Measurements from ENCODE around the gene ELP4.

The ELP4 gene

GRCh38 chr11:31770011-31770700 is 260.6 kb downstream of the ELP4 start:
- no peak for DNase-seq (ENCODE audit: low read depth, low spot score)

GRCh38 chr11:31772412-31772811 is 262.8 kb downstream of the ELP4 start:
- no peak for DNase-seq (ENCODE audit: low read depth, low spot score)

GRCh38 chr11:31779374-31779791 is 269.8 kb downstream of the ELP4 start:
- no peak for DNase-seq (ENCODE audit: low read depth, low spot score)

- no peak for DNase-seq (ENCODE audit: low read depth, low spot score)
These were observed 270.5 kb downstream of the ELP4 start for GRCh38 chr11:31780078-31780477.

- DNase-seq (ENCODE audit: low read depth, low spot score), result no peak
These were observed 271.0 kb downstream of the ELP4 start for GRCh38 chr11:31780480-31780971.

- DNase-seq (ENCODE audit: low read depth, low spot score), result no peak
These were observed 272.7 kb downstream of the ELP4 start for GRCh38 chr11:31782257-31782656.

- DNase-seq (ENCODE audit: low read depth, low spot score), result no peak
These were observed 273.7 kb downstream of the ELP4 start for GRCh38 chr11:31783252-31783651.

- DNase-seq (ENCODE audit: low read depth, low spot score), result no peak
These were observed 275.0 kb downstream of the ELP4 start for GRCh38 chr11:31784611-31785010.

GRCh38 chr11:31786996-31787685 is 277.6 kb downstream of the ELP4 start:
- no peak for DNase-seq (ENCODE audit: low read depth, low spot score)

GRCh38 chr11:31788085-31788484 is 278.5 kb downstream of the ELP4 start:
- DNase-seq (ENCODE audit: low read depth, low spot score), result no peak

GRCh38 chr11:31790649-31791048 is 281.1 kb downstream of the ELP4 start:
- no peak for DNase-seq (ENCODE audit: low read depth, low spot score)

- DNase-seq (ENCODE audit: low read depth, low spot score), result no peak
These were observed 282.5 kb downstream of the ELP4 start for GRCh38 chr11:31792036-31792435.

- DNase-seq (ENCODE audit: low read depth, low spot score), result no peak
These were observed 282.9 kb downstream of the ELP4 start for GRCh38 chr11:31792456-31792855.

GRCh38 chr11:31793264-31793663 is 283.7 kb downstream of the ELP4 start:
- DNase-seq (ENCODE audit: low read depth, low spot score), result no peak

- DNase-seq (ENCODE audit: low read depth, low spot score), result no peak
These were observed 285.0 kb downstream of the ELP4 start for GRCh38 chr11:31794548-31794947.

GRCh38 chr11:31795706-31796498 is 286.3 kb downstream of the ELP4 start:
- no peak for DNase-seq (ENCODE audit: low read depth, low spot score)

- DNase-seq (ENCODE audit: low read depth, low spot score), result no peak
These were observed 287.1 kb downstream of the ELP4 start for GRCh38 chr11:31796499-31797189.

GRCh38 chr11:31797190-31798056 is 287.9 kb downstream of the ELP4 start:
- no peak for DNase-seq (ENCODE audit: low read depth, low spot score)

GRCh38 chr11:31798057-31798553 is 288.5 kb downstream of the ELP4 start:
- DNase-seq (ENCODE audit: low read depth, low spot score), result no peak

Data from activated CD4-positive, CD25-positive, alpha-beta regulatory T cell treated with anti-CD3 and anti-CD28 coated beads, Interleukin-2, amount 50 U/mL, for 16 hours (primary cell).